CD4-positive, alpha-beta T cell treated with Interleukin-4 for 4 hours (primary cell): ENCODE results near the gene HDAC4.

Experiments
- DNase-seq: peaks from one replicate; pipeline ENCODE4 v3.0.0-alpha.2; 2020

The HDAC4 gene

DNA sequence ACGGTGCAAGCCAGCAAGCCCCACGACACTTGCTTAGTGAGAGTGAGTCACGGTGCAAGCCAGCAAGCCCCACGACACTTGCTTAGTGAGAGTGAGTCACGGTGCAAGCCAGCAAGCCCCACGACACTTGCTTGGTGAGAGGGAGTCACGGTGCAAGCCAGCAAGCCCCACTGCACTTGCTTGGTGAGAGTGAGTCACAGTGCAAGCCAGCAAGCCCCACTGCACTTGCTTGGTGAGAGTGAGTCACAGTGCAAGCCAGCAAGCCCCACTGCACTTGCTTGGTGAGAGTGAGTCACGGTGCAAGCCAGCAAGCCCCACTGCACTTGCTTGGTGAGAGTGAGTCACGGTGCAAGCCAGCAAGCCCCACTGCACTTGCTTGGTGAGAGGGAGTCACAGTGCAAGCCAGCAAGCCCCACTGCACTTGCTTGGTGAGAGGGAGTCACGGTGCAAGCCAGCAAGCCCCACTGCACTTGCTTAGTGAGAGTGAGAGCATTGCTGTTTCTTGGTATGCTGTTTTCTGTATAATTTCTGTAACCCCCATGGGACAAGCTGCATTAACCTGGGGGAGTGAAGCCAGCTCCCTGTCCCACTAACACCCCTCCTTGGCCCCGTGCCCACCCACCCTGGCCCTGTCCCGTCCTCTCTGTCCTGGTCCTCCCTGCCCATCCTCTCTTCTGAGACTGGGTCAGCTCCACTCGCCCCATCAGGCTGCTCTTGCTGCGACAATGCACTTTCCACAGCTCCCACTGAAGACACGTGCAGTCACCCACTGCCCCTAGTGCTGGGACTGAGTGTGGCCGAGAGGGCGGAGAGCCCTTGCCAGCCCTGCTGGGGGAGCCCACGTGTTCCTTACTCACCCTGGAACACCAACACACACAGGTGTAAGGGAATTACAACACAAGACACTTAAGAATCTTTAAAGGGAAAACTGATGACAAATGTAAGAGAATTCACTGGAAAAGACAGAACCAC, 331.2 kb downstream of the HDAC4 start:
- DNase-seq = peak; percentile 17

DNA sequence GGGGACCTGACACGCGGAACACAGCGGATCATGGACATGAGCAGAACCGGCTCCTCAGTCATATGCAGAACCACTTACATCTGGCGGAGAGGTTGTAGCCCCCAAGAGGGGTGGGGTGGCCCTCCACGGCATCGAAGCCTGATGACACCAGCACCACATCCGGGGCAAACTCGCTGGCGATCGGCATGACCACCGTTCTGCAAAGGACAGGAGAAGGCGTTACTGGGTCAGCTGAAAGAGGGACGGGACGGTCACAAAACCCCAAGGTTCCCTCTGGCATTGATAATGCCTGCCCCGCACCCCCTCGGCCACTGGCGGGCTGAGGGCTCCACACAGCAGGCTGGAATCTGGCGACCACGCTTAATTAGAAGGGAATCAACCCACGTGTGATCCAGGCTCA, 332.4 kb downstream of the HDAC4 start:
- no peak for DNase-seq

DNA sequence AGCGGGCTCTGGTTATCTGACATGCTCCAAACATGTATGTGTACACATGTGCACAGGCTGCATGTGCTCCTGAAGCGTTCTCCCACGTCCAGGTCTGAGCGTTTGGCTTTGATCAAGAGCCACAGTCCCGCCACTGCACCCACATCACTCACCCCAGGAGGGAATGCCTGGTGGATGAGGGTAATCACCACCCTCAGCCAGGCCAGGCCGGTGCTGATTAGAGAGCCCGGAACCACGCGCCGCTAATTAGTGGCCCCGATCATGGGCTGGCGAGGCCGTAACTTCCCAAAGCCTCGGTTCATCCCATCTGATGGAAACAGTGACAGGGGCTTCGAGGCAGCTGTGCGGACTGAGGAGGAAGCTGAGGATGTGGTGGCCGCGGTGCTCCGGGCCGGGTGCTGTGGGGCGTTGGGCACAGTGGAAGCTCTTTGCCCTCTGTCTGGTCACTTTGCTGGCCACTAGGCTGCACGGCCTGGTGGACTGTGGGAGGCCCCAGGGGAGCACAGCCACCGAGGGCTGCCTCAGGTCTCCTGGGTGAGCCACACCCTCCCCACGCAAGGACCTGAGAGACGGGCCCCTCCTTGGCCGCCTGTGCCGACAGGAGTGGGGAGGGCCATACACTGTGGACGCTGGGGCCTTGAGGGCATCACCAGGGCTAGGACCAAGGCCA, 333.5 kb downstream of the HDAC4 start:
- DNase-seq = no peak

DNA sequence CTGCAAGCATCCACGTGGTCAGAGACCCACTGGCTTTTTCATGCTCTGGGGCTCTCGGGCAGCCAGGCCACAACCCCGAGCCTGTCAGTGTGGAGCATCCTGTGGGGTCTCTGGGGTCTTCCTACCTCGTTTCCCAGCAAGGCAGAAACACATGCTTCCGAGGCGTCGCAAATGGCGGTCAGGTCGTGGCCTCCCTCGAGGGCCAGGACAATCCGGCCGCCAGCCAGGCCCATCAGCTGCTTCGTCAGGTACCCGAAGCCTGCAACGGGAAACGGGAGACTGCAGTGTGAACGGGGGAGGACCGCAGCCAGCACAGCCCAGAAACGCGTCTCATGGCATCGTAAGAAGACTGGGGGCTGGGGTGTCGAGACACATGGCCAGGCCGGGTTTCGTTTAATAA, 334.2 kb downstream of the HDAC4 start:
- DNase-seq = no peak

DNA sequence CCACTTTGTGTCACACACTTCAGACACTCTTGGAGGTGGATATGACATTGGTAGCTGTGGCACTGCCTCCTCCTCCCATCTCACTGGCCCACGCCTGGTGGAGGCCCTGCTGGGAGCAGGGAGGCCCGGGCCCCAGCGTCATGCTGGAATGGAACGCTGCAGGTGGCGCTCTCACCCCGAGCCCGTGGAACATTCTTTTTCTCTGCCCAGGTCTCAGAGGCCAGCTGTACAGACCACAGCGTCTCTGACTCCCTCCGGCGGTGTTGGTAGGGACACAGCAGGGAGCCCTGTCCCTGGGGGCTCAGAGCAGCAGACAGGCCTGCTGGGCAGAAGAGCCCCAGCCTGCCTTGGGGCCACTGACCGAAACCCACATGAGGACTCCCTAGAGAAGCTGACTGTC, 334.9 kb downstream of the HDAC4 start:
- no peak for DNase-seq

DNA sequence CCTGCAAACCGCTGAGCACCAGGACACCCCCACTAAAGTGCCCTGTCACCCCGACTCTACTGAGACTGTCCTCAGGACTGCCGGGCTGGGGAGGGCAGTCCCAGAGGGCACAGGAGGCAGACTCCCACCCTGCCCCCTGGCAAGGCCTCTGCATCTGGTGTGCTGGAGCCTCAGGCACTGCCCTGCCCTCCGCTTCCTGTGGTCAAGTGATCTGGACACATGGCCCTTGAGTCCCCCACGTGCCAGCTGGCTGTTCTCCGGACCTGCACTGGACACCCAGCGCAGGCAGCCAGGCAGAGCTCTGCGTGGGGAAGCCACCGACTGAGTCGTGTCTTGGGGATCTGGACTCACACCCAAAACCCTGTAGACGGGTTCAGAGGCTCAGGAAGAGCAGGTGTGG, 335.3 kb downstream of the HDAC4 start:
- DNase-seq = no peak

DNA sequence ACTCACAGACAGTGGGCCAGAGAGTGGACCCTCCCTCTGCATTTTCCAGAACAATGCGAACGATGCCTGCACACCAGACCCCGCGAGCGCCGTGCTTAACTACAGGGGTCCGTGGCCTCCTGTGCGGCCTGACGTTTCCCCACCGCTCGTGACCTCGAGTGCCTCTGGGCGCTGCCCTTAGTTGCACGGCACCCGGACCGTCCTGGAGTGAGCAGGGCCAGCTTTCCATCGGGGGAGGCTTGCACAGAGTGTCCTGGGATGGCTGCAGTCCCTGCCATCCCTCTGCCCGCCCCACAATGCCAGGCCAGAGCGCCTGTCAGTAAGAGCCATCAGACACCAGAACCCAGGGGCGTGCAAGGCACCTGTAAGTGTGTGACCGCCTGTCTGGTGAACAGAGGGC, 335.9 kb downstream of the HDAC4 start:
- DNase-seq = no peak

DNA sequence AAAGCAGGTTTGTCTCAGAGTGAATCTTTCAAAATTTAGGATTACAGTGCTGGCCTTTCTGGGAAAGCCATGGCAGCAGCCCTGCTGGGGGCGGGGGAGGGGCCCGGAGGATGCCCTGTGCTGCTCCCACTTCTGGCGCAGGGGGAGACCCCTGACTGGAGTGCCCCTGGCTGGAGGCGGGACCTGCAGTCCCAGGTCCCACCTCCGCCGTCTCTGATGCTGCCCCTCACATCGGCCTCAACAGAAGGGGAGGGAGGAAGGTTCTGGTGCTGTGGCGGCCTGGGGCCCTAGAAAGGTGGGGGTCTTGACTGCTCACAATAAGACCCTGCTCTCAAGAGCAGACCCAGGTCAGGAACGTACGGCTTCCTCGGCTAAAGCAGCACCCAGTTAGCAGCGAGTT, 336.6 kb downstream of the HDAC4 start:
- DNase-seq = no peak

DNA sequence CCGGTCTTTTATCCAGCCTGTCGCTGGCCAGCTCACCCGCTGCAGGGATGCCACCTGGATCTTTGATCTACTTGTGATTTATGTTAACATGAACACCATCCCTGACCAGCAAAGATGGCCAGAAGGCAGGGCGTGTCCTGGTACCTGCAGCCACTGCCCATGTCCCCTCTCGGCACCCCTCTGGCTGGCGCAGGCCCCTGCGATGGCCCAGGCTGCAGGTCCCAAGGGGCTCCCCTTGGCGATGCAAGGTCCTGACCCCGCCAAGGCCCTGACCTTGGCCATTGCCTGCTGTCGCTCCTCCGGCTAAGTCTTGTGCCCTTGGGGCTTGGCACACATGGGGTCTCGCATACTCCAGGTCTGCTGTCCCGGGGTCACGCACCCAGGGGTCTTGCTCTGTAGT, 338.1 kb downstream of the HDAC4 start:
- no peak for DNase-seq

DNA sequence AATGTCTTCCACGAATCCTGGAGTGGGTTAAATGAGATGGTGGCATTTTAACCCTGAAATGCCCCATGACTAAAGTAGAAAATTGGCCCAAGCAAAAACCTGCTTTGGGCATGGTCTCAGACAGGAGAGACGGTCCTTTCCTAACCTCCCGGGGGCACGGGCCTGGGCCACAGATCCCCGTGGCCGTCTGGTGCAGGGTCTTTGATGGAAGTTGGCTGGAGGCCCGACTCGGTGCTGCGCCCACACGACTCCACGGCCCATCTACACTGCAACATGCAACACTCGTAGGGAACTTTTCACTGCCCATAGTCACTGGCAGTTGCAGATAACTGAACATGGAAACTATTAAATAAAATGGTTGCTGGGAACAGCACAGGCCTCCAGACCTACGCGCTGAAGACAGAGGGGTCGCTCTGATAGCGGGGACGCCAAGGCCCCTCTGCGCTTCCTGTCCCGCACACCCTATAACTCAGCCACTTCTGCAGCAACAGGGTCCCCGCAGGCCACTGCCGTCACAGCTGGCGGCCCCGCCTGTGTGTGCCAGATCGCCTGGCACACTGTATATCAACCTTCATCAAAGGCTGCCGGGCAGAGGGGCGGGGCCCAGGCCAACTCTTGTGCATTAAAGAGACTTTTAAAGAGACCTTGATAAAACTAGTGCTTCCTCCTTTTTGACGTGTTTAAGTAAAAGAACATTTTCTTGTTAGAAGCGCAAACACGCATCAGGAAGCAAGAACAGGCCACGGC, 338.8 kb downstream of the HDAC4 start:
- no peak for DNase-seq

DNA sequence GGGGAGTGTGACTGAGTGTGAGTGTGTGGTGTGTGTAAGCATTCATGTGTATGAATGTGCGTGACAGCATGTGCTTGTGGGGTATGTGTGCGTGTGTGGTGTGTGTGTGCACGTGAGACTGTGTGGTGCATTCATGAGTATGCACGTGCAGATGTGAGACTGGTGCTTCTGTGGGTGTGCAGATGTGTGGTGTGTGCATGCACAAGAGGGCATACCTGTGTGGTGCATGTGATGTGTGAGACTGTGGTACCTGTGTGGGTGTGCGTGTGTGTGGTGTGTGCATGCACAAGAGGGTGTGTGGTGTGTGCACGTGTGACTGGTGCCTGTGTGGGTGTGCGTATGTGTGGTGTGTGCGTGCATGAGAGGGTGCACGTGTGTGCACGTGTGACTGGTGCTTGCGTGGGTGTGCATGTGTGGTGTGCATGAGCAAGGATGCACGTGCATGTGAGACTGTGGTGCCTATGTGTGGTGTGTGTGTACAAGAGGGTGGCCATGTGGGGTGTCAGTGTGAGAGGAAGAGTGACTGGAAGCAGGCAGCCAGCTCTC, 339.6 kb downstream of the HDAC4 start:
- no peak for DNase-seq

DNA sequence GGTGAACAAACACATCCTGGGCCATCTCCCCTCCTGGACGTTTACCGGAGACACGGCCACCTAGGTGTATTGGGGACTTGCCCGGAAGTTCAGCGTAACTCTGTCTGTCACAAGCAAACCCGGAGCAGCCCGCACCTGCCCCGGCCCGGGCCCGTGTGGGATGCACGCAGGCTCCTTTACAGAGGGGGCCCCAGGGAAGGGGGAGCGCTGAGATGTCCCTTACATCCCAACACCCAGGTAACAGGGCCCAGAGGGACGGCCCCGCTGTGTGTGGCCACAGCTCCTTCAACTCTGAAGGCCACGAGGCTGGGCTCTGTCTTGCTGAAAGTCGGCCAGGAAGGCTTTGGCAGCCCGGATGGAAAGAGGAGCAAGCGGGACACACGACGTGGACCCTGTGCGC, 340.1 kb downstream of the HDAC4 start:
- DNase-seq = no peak

DNA sequence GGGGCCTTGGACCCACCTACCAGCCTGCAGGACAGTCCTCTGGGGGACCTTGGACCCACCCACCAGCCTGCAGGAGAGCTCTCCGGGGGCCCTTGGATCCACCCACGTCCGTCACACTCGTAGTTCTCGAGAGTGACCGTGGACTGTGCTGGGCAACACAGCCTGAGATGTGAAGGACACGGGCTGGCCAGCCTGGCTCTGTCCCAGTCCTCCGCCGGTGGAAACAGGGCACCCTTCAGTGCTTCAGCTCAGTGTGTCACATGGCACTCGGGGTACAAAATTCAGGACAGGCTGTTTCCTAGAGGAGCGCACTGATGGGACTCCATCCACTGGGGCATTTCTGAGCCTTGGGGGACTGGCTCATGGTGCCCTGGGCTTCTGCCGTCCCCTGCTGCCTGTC, 341.0 kb downstream of the HDAC4 start:
- no peak for DNase-seq

DNA sequence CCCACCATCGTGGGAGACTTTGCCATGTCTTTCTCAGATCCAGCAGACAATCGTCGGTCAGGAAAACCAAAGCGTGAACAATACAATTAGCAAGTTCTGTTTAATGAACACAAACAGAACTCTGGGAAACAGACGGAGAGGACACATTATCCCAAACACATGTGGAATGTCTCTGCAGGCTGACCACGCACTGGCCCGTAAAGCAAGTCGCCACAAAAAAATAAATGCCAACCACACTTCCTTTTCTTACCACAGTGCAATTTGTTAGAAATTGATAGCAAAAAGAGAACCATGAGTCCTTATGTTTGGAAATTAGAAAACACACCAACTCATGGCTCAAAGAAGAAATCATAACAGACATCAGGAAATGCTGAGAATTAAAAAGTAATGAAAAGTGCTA, 342.1 kb downstream of the HDAC4 start:
- no peak for DNase-seq

DNA sequence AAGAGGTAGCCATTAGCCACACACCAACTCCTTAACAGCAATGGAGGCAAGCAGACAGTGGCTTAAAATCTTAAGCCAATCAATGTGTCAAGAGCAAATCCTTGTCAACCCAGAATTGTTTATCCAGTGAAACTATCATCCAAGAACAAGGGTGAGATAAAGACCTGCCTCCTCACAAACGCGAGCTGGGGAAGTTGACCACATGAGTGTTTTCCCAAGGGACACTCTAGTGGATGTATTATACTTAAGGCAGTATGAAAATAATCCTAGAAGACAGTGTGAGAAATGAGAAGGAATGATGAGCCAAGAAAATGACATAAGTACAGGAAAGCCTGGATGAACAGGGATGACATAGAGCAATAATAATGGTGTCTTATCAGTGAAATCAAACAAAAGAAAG, 343.3 kb downstream of the HDAC4 start:
- no peak for DNase-seq

DNA sequence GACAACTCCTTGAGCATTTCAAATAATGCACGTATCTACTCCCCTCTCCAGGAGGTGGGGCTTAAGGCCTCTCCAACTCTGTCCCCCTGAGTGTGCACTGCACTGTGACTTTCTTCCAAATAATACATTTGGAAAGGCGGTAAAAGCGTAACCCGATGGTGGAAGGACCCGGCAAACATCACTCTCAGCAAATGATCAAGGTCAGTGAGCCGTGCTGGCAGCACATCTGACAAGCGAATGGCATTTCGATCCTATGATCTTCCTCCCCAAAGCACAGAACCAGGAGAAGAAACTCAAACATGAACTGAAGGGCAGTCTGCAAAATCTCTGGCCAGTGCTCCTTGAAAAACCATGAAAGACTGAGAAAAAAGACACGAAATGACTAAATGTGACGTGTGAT, 344.2 kb downstream of the HDAC4 start:
- DNase-seq = no peak

DNA sequence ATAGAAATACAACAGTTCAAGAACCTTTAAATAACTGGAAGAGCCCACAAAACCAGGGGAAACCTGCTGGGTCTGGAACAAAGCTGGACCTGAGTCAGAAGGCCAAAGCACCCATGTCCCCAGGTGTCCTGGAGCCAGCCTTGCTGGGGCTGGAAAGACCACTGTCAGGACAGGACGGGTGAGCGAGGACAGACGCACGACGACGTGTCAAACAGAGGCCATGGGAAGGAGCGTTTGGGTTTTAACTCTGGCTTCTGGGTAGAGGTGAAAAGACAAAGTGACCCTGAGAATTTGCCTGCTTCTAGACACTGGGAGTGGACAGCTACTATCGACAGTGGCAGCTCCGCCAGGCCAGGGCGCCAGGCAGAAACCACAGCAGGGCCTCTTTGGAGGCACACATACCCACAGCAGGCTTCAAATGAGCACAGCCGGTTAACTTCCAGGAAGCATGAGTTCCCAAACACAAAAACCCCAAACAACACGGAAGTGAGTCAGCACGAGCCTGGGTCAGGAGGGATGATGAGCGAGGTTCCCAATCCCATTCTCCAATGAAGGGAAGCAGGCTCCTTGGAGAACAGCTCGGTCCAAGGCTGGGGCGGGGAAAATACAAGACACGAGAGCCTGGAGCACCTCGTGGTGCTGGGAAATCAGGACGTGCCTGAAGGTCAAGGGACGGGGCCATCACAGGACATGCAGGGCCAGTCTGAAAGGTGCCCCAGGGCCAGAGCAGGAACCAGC, 344.9 kb downstream of the HDAC4 start:
- no peak for DNase-seq

DNA sequence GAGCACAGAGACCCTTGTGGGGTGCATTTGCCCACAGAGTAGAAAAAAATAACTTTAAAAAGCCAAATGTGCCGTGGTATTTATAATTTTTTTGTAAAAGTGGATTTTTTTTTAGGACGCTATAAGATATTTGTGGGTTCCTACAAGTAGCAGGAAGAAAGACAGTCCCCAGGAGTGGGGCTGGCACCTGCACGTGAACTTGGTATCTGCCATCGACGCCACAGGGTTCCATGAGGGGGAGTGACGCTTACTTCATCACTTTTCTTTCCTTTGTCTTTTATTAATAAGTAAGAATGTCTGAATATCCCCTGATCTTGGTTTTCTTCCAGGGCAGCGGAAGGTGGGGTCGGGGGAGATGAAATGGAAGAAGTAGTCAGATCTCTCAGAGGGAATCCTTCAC, 345.9 kb downstream of the HDAC4 start:
- DNase-seq = no peak

DNA sequence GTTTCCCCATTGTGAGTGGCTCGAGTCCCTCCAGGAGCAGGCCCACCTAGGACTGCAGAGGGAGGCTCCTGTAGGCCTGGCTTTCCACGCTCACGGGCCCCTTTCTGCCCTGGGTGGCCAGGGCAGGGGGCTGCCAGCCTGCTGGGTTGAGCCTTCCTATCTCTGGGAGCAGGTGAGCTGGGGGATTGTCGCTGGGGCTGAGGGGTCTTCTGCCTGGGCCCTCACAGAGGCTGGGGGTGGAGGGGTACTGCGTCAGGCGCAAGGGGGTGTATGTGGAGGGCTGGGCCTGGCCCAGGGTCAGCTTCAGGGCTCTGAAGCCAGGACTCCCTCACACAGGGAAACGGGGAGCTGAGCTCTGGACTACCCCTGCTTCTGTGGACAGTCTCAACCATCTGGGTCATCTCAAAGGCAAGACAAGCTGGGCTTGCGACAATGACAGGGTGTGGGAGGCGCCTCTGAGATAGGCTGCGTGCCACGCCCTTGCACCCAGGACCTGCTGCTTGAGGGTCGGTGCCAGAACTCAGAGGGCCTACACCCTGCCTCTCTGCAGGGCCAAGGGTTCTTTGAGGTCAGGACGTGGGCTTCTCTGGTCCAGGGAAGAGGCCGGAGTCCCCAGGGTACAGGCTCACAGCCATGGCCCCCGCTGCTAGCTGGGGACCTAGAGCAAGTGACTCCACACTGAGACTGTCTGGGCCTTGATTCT, 346.9 kb downstream of the HDAC4 start:
- no peak for DNase-seq

DNA sequence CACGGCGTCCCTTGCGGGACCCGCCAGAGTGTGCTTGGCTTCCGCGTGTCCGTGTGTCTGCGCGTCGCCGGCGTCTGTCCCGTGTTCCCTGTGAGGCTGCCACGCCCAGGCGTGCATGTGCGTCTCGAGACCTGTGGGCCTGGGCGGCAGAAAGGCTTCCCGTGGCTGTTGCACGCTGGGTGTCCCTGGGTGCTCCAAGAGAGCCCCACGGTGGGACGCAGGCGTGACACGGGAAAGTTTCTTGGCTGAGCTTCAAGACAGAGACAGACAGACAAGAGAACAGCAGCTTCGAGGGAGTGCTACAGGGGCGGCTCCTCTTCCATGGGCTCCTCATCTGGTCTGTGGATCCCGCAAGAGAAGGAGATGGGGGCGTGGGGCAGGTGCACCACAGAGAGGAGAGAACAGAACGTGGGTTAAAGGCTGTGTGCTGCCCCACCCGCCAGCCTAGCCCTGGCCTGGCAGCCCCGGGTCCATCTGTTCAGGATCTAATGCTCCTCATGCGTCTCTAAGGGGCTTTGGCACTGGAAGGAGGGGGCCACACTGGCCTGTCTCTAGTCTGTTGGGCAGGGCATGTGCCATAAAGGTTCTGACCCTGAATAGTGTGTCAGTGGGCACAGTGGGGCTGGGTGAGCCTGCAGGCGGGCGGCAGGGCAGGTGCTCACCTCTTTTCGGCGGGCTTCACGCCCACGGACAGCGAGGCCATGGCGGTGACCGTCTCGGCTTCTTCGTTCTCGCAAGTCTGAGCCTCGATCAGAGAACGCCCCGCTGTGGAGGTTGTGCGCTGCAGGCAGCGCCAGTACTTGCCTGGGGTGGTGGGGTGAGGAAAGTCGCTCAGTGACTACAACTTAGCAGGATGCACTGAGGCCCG, 347.8 kb downstream of the HDAC4 start:
- no peak for DNase-seq

DNA sequence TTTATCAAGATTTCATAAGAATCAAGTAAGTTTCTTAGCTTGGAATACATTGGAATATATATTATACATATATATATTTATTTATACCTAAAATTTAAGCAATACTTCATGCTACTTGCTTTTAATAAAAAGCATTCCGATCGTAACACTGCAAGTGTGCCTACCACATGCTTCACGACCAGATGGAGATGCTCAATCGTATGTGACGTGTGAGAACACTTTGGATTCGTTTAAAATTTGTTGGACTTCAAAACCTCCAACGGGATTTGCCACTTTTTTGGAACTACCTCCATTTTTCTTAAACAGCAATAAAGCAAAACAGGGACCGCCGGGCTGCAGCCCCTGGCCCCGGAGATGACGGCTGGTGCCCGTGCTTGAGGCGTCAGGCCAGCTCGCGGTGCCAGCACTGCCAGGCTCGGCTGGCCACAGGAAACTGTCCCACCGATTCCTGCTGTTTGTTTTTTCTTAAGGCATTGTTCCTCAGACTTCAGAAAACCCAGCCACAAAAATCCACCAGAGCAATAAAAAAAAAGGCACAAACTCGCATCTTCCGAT, 348.9 kb downstream of the HDAC4 start:
- no peak for DNase-seq
